SK-N-SH treated with all-trans-retinoic acid at 6 μM for 48 hours (cell line): Measurements from ENCODE around the gene ORC4.

Experiments
- CSRNP3 ChIP-seq: fragments of 250-450 bp; sonication (Bioruptor Pico); IDR thresholded peaks from 2 replicates; pipeline ENCODE4 v1.5.1; 2021; ENCODE audit warnings: mild to moderate bottlenecking, moderate library complexity
- ZFP30 ChIP-seq: fragments of 450-650 bp; formaldehyde crosslinking; IDR thresholded peaks from 2 replicates; pipeline ENCODE4 v1.5.0; 2022; ENCODE audit warnings: mild to moderate bottlenecking, moderate library complexity

- TF ChIP-seq CSRNP3 (CRISPR knock-in tag) (no peak), ZFP30 (CRISPR knock-in tag) (no peak)
These were observed 45.4 kb upstream of the ORC4 start for GRCh38 chr2:148065936-148066335.
